DOHH2 (cell line): Measurements from ENCODE around the gene MRPL49.
"Not testable (repeated sequence)": the region's sequence is repeated elsewhere in the genome, so short reads cannot be mapped to it uniquely, and the experiment has no call there.

Experiments
- H3F3A ChIP-seq: fragments of 200-600 bp; sonication (generic), shearing (Covaris generic); 2 replicates; pipeline ENCODE4 v1.6.0; 2016; ENCODE audit warnings: antibody characterized with exemption, mild to moderate bottlenecking; ENCODE audit not compliant: control insufficient read depth, insufficient read depth
- H3K27ac ChIP-seq: fragments of 200-600 bp; sonication (generic); 2 replicates; pipeline ENCODE4 v1.5.1; 2014; ENCODE audit warnings: low read depth, mild to moderate bottlenecking, low read length, moderate library complexity
- H3K27me3 ChIP-seq: fragments of 200-600 bp; sonication (generic); 2 replicates; pipeline ENCODE4 v1.6.1; 2014; ENCODE audit warnings: mild to moderate bottlenecking, low read length, mixed read lengths; ENCODE audit not compliant: control insufficient read depth
- H3K36me3 ChIP-seq: fragments of 200-600 bp; sonication (generic); 2 replicates; pipeline ENCODE4 v1.6.1; 2014; ENCODE audit warnings: mild to moderate bottlenecking, low read length, moderate library complexity, mixed read lengths; ENCODE audit not compliant: control insufficient read depth
- H3K4me1 ChIP-seq: fragments of 200-600 bp; sonication (generic); 2 replicates; pipeline ENCODE4 v1.6.1; 2014; ENCODE audit warnings: mild to moderate bottlenecking, low read length, mixed read lengths; ENCODE audit not compliant: control insufficient read depth
- H3K4me2 ChIP-seq: fragments of 200-600 bp; sonication (generic); 2 replicates; pipeline ENCODE4 v1.6.0; 2014; ENCODE audit warnings: mild to moderate bottlenecking, low read length, moderate library complexity
- H3K4me3 ChIP-seq: fragments of 200-600 bp; sonication (generic); 2 replicates; pipeline ENCODE4 v1.5.1; 2014; ENCODE audit warnings: mild to moderate bottlenecking, low read length, mixed read lengths
- H3K79me2 ChIP-seq: fragments of 200-600 bp; sonication (generic); 2 replicates; pipeline ENCODE4 v1.6.1; 2014; ENCODE audit warnings: mild to moderate bottlenecking, low read length, mixed read lengths; ENCODE audit not compliant: control insufficient read depth
- H3K9me2 ChIP-seq: fragments of 200-600 bp; sonication (generic); replicated peaks from 2 replicates; pipeline ENCODE4 v1.6.1; 2014; ENCODE audit warnings: mild to moderate bottlenecking, low read length, mixed read lengths; ENCODE audit not compliant: control insufficient read depth
- H3K9me3 ChIP-seq: fragments of 200-600 bp; sonication (generic); 2 replicates; pipeline ENCODE4 v1.6.1; 2014; ENCODE audit warnings: antibody characterized with exemption, low read length, mixed read lengths; ENCODE audit not compliant: control insufficient read depth, insufficient read depth
- H4K20me1 ChIP-seq: fragments of 200-600 bp; sonication (generic); 2 replicates; pipeline ENCODE4 v1.6.0; 2014; ENCODE audit warnings: low read depth, mild to moderate bottlenecking, antibody characterized with exemption, low read length, moderate library complexity; ENCODE audit not compliant: control insufficient read depth, insufficient read depth
- EZH2phosphoT487 ChIP-seq: fragments of 200-600 bp; sonication (generic); IDR thresholded peaks from 2 replicates; pipeline ENCODE4 v1.6.1; 2017; ENCODE audit warnings: borderline replicate concordance, mild to moderate bottlenecking, antibody characterized with exemption, low read length, moderate library complexity, mixed read lengths
- TF ChIP-seq, protein P1 (sequence below): fragments of 200-600 bp; sonication (generic); IDR thresholded peaks from one replicate; pipeline ENCODE4 v1.5.1; 2014; ENCODE audit warnings: antibody characterized with exemption, mild to moderate bottlenecking, low read depth, low read length; ENCODE audit not compliant: poor library complexity, severe bottlenecking

MRPL49 gene

DNA sequence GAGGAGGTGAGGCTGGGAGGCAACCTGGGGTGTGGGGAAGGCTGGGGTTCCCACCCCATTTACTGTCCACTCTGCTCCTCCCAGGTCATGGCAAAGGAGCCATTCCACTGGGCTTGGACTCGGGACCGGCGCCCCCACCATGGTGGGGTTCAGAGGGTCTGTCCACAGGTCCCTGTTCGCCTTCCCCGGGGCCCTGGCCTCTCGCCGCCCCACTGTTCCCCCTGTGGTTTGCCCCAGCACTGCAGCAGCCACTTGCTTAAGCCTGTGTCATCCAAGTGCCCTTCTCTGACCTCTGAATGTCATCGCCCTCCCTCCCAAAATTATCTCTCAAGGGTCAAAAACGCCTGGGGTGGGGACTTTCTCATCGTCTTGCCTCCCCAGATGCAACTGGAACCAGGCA lies 50.5 kb downstream of the MRPL49 start:
- peaks cover 19% of the 10 kb centered on the region for H3K4me1 ChIP-seq

DNA sequence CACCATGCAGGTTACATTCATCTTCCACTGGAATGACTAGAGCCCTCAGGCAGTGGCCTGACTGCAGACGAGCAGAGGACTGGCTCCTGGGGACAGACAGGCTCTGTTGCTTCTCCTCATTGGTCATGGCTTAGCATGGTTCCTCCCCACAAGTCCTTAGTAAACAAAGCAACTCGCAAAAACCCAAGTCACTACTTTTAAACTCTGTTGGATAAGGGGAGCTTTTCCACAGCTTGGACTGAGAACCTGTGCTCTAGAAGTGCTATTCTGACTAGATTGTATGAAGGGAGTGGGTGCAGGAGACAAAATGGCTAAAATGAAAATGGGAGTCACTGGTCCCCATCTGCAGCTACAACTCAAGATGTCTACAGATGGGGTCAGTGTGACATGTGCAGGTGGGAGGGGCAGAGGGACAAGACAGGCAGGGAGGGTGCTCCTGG lies 52.5 kb downstream of the MRPL49 start:
- not testable (repeated sequence) for H3K9me3 ChIP-seq, H4K20me1 ChIP-seq, H3K4me1 ChIP-seq, H3K79me2 ChIP-seq, H3K27me3 ChIP-seq, H3K9me2 ChIP-seq, H3K36me3 ChIP-seq, H3K27ac ChIP-seq, H3K4me3 ChIP-seq, H3F3A ChIP-seq, H3K4me2 ChIP-seq

More for the DNA sequence above, 50.5 kb downstream of the MRPL49 start:
- Histone ChIP-seq H4K20me1 (no peaks in the 10 kb centered on the region), H3K9me2 (no peaks in the 10 kb centered on the region), H3K27me3 (no peaks in the 10 kb centered on the region), H3K4me3 (no peak overlapping the region), H3K79me2 (no peaks in the 10 kb centered on the region), H3K4me2 (no peak overlapping the region), H3K9me3 (no peaks in the 10 kb centered on the region), H3F3A (peaks cover 2% of the 10 kb centered on the region), H3K36me3 (no peaks in the 10 kb centered on the region), H3K27ac (no peak overlapping the region)
- TF ChIP-seq EZH2phosphoT487 = no peak
- TF ChIP-seq, protein P1, sequence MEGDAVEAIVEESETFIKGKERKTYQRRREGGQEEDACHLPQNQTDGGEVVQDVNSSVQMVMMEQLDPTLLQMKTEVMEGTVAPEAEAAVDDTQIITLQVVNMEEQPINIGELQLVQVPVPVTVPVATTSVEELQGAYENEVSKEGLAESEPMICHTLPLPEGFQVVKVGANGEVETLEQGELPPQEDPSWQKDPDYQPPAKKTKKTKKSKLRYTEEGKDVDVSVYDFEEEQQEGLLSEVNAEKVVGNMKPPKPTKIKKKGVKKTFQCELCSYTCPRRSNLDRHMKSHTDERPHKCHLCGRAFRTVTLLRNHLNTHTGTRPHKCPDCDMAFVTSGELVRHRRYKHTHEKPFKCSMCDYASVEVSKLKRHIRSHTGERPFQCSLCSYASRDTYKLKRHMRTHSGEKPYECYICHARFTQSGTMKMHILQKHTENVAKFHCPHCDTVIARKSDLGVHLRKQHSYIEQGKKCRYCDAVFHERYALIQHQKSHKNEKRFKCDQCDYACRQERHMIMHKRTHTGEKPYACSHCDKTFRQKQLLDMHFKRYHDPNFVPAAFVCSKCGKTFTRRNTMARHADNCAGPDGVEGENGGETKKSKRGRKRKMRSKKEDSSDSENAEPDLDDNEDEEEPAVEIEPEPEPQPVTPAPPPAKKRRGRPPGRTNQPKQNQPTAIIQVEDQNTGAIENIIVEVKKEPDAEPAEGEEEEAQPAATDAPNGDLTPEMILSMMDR = no peak
